Endothelial cell of umbilical vein (primary cell): ENCODE results near the gene ZHX3.

Source experiments
- EZH2 ChIP-seq: IDR thresholded peaks from 2 replicates; pipeline ENCODE4 v1.6.1; 2012; ENCODE audit warnings: borderline replicate concordance, low read depth, mild to moderate bottlenecking, moderate library complexity, low read length, inconsistent platforms; ENCODE audit not compliant: severe bottlenecking
- GATA2 ChIP-seq: IDR thresholded peaks from 2 replicates; pipeline ENCODE4 v1.7.0; 2011; ENCODE audit warnings: low read depth, mild to moderate bottlenecking, moderate library complexity, mixed read lengths, low read length; ENCODE audit not compliant: insufficient read length, insufficient read depth
- MYC ChIP-seq: IDR thresholded peaks from one replicate; pipeline ENCODE4 v1.6.1; 2011; ENCODE audit warnings: mild to moderate bottlenecking, low read depth, low read length
- POLR2A ChIP-seq: IDR thresholded peaks from 2 replicates; pipeline ENCODE4 v1.6.1; 2012; ENCODE audit warnings: low read depth, mild to moderate bottlenecking, control low read depth, low read length
- POLR2AphosphoS5 ChIP-seq: IDR thresholded peaks from 2 replicates; pipeline ENCODE4 v1.6.1; 2012; ENCODE audit warnings: low read depth, mild to moderate bottlenecking, control low read depth, low read length, moderate library complexity; ENCODE audit not compliant: insufficient read depth
- TF ChIP-seq, protein P1 (sequence below), 2 donors: IDR thresholded peaks; 1 replicate in 1 of 2; 2 replicates in 1 of 2; pipeline ENCODE4 v1.5.1; 2011; ENCODE audit warnings: low read length in 2 of 2, mild to moderate bottlenecking in 2 of 2, moderate library complexity in 2 of 2, control low read depth in 1 of 2, inconsistent platforms in 1 of 2, low read depth in 1 of 2; ENCODE audit not compliant: insufficient read depth in 1 of 2; ENCODE audit errors: extremely low read depth in 1 of 2

DNA sequence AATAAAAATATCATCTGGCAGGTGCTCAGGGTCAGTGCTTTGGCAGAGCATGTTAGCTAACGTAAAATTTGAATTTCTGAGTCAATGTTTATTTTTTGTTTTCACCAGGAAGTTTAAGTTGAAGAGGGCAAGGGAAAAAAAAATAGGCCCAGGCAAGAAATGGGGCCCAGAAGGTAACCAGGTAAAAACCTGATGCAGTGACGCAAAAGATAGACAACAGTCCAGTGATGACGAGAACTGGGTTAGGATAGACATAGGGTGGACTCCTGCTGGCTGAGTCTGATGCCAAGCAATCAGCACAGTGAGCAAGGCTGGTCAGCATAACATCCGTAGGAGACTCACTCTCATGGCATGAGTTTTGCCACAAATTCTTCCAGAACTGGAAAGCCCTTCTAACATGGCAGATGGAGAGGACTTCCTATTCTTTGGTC is 42.2 kb downstream of the ZHX3 start:
- TF ChIP-seq, protein P1, sequence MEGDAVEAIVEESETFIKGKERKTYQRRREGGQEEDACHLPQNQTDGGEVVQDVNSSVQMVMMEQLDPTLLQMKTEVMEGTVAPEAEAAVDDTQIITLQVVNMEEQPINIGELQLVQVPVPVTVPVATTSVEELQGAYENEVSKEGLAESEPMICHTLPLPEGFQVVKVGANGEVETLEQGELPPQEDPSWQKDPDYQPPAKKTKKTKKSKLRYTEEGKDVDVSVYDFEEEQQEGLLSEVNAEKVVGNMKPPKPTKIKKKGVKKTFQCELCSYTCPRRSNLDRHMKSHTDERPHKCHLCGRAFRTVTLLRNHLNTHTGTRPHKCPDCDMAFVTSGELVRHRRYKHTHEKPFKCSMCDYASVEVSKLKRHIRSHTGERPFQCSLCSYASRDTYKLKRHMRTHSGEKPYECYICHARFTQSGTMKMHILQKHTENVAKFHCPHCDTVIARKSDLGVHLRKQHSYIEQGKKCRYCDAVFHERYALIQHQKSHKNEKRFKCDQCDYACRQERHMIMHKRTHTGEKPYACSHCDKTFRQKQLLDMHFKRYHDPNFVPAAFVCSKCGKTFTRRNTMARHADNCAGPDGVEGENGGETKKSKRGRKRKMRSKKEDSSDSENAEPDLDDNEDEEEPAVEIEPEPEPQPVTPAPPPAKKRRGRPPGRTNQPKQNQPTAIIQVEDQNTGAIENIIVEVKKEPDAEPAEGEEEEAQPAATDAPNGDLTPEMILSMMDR (IDR thresholded peaks at IDR 0.05; ENCODE audit: extremely low read depth in 1 of 2, insufficient read depth in 1 of 2, low read depth in 1 of 2, low read length in 2 of 2): no peak
- TF ChIP-seq POLR2AphosphoS5 (no peak), MYC (no peak), GATA2 (no peak), EZH2 (no peak), POLR2A (no peak)
